NCI-H1105 (cell line): ENCODE data around the gene BACH2.

Experiments
- DNase-seq: peaks from one replicate; lab custom pipeline; 2025; lab: John Stamatoyannopoulos, UW

Gene BACH2

DNA sequence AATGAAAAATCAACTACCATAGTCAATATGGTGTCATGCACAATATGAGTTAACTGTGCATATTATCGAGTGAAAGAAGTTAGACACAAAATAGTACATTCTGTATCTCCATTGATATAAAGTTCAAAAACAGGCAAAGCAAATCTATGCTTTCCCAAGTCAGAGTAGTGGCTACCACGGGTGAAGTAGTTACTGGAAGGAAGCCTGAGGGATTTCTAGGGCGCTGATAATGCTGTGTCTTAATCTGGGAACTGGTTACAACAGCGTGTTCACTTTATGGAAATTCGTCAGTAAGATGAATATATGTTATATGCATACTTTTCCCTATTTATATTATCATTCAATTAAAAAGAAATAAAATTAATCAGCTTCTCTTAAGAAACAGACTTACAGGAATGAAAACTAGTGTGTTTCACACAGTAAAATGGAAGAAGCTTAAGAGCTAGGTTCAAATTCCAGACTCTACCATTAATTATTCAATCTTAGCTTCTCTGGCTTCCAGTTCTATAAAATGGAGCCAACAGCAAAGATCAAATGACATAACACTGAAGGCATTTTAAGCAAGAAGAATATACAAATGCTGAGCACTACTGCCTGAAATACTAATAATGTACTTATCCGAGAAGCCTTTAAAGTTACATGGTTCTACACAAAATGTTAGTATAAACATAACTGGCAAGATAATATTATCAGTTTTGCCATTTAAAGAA, 19.2 kb downstream of the BACH2 start:
- DNase-seq: no peak

DNA sequence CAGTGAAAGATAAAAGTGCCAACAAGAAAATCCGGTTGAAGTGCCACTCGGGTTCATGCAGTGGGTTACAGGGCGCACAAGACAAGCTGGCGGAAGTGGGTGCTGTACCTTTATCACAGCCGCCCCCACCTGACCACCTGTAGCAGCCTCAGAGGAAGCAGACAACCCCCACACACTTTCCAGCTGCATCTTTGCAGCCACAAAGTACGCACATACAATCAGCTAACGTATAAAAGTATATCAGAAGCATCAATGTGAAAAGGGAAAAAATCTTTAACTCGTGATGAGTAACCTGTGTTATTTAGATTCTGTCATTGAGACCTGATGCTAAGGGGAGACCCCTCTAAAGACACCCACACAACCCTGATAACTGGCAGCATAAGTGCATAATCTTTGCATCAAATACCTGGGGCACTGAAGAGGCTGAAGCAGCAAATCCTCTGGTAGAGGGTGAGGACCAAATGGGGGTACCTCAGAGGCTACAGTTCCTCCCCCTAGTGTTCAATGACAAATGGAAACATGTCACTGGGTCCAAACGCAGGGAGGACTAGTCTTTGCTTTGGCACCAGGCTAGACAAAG, 22.1 kb downstream of the BACH2 start:
- DNase-seq: no peak

GRCh38 chr6:90273863-90274262, 22.8 kb downstream of the BACH2 start:
- DNase-seq: no peak

- no peak for DNase-seq
Observed at GRCh38 chr6:90272895-90273294, 23.7 kb downstream of the BACH2 start.

DNA sequence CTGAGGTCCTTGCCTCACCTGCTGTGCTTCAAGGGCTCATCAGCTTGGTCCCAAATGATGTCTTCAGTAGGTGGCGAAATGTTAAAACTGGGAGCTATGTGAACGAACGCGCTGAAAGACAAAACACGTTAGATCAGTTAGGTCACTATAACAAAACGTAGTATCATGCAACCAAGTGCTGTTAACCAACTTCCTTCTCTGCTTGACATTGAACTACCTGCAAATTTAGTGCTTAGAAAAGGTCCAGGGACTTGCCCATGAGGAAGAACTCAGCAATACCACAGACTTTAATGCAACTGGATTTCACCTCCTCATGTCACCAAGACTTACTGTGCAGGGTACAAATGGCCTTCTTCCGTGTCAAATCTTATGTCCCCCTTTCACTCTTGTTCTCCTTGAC, 24.8 kb downstream of the BACH2 start:
- DNase-seq: no peak

- no peak for DNase-seq
Observed at GRCh38 chr6:90269334-90269733, 27.3 kb downstream of the BACH2 start.

GRCh38 chr6:90268178-90268577, 28.5 kb downstream of the BACH2 start:
- no peak for DNase-seq

- DNase-seq: no peak
Observed at GRCh38 chr6:90266905-90267621, 29.6 kb downstream of the BACH2 start.

- DNase-seq: no peak
Observed at GRCh38 chr6:90264561-90264960, 32.1 kb downstream of the BACH2 start.

DNA sequence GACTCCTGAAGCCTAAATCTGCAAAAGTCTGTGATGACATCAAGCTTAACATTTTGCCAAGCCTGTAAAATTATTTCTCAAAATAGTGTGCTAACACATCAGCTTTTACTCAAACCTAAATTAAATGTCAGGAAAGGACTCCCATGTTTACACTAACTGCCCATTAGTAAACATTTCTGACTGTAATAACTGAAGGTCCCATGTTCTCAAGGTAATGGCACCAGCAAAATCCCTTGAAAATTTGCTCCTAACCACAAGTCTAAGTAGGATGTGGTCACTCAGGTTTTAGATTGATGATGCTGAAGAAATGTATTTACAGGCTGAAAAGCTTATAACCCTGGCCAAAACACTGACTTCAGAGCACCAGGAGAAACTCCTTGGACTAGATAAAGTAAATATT, 33.0 kb downstream of the BACH2 start:
- DNase-seq: no peak

GRCh38 chr6:90261801-90262200, 34.8 kb downstream of the BACH2 start:
- no peak for DNase-seq

DNA sequence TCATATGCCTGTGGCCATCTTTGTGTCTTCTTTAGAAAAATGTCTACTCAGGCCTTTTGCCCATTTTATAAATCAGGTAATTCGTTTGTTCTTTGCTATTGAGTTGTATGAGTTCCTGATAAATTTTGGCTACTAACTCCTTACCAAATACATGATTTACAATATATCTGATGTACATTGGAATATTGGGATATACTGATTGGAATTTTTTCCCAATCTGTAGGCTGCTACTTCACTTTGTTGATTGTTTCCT, 39.2 kb downstream of the BACH2 start:
- DNase-seq: no peak

- no peak for DNase-seq
Observed at GRCh38 chr6:90256698-90257485, 39.8 kb downstream of the BACH2 start.

- DNase-seq: no peak
Observed at GRCh38 chr6:90253631-90254030, 43.0 kb downstream of the BACH2 start.

DNA sequence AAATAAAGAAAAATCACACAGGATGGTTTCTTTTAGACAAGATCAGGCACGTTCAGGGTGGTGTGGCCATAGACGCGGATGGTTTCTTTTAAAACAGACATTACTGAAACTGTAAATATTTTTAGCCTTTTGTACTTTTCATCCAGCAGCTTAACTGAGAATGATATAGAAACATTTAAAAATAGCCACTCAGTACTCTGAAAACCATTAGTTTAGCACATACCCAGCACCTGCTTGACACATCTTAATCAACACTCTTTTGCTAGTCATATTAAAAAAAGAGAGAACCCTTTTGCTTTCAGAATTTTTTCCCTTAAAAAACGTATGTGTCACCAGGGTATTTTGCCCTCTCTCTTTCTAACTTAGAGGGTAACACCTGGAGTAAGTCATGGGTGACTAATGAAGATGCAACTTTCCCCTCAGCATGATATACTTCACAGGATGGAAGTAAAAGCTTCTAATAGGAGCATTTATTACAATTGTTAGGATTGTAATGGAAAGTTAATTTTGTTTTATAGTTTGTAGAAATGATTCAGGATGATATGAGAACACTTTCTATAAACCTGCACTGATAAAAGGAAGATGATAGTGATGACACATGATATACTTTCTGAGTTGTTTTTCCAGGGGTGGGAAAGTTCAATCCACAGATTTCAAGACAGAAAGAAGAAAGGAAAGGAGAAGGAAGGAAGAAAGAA, 45.2 kb downstream of the BACH2 start:
- no peak for DNase-seq

DNA sequence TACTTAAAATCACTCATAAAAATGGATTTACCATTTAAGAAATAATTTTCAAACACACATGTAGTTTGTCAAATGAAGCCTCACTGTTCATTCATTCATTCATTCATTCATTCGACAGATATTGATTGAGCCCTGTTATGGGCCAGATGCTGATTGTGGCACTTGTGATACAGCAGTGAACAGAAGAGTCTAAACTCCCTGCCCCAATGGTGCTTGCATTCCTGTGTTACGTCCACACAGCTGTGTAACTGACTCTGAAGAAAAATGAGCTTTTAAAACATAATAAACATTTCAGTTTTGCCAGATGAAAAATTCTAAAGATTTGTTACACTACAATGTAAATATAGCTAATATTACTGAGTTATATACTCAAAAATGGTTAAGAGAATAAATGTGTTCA, 46.2 kb downstream of the BACH2 start:
- DNase-seq: no peak

- no peak for DNase-seq
Observed at GRCh38 chr6:90249458-90249857, 47.2 kb downstream of the BACH2 start.

DNA sequence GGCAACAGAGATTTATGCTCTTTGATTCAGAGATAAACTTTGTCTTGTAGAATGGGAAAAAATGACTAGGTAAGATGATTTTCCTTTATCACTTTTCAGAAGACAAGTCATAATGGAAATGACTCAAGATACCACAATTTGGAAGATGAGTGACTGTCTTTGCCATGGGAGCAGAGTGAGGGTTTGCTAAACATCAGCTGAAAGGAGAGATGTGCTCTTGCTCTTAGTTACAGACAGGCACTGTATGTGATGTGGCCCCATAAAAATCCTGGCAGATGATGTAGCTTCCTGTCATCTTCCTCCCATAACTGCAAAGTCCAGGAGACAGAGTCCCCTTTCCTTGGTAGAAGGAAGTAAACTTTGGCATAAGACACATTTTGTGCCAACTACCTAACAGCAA, 47.6 kb downstream of the BACH2 start:
- DNase-seq: no peak

- no peak for DNase-seq
Observed at GRCh38 chr6:90247262-90247661, 49.4 kb downstream of the BACH2 start.

- no peak for DNase-seq
Observed at GRCh38 chr6:90241229-90241880, 55.3 kb downstream of the BACH2 start.

DNA sequence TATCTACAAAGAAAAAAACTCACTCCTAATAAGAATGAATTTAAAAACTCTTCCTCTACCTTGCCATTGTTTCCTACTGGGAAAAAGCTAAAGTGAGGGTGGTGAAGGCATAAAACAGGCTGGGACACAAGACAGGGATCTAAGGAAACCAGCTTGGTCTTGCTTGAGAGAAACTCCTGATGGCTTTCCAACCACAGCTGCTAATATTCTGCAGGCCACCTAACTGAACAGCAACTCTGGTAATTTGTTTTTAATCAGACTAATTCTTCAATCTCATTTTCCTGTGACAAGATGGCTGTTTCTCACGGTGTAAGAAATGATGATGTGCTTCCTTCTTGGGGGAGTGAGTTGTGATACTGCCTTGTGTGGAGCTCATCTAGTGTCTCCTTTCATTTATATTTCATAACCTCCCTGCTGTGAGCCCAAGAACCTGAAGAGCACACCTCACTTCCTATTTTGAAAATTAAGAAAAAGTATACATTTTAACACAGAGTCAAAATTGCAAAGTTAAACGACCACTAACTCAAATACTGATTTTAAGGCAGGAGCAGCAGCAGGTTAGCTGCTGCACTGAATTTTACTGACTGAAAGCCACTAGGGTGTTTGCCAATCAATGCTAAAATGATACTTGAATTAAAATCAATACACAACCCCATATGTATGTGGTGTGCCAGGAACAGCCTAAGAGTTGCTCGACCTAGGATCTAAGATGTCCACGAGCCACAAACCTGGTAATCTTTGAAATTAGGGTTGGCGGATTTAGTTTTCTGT, 58.0 kb downstream of the BACH2 start:
- DNase-seq: no peak
